ENCODE results near the gene PLCG1.

The PLCG1 gene

GRCh38 chr20:41166201-41167117 lies 29.1 kb downstream of the PLCG1 start:
- ATAC-seq (no peak), DNase-seq (ENCODE audit: low spot score in 2 of 2) (no peak)
- H3K27ac Mint-ChIP-seq, result peak overlapping the region; percentile 92
- H3K4me3 Mint-ChIP-seq, result no peak overlapping the region
- H3K9me3 Mint-ChIP-seq, result no peaks in the 10 kb centered on the region
- peaks cover 100% of the 10 kb centered on the region for H3K36me3 Mint-ChIP-seq
- peaks cover 83% of the 10 kb centered on the region for H3K4me1 Mint-ChIP-seq

GRCh38 chr20:41167118-41167470 lies 29.8 kb downstream of the PLCG1 start:
- H3K36me3 Mint-ChIP-seq, result peaks cover 100% of the 10 kb centered on the region
- H3K27ac Mint-ChIP-seq, result peak overlapping the region; percentile 92
- H3K4me3 Mint-ChIP-seq, result no peak overlapping the region
- H3K4me1 Mint-ChIP-seq, result peaks cover 83% of the 10 kb centered on the region
- no peaks in the 10 kb centered on the region for H3K9me3 Mint-ChIP-seq
- no peak for ATAC-seq
- DNase-seq (ENCODE audit: low spot score in 2 of 2), result no peak

- Mint-ChIP-seq H3K36me3 (peaks cover 100% of the 10 kb centered on the region), H3K9me3 (no peaks in the 10 kb centered on the region), H3K4me1 (peaks cover 78% of the 10 kb centered on the region), H3K27ac (peak overlapping the region; percentile 92), H3K4me3 (no peak overlapping the region)
- no peak for DNase-seq (ENCODE audit: low spot score in 2 of 2)
- ATAC-seq, result peak; percentile 26
Measured at GRCh38 chr20:41167481-41168253, 30.3 kb downstream of the PLCG1 start.

- DNase-seq (ENCODE audit: low spot score in 2 of 2) (no peak), ATAC-seq (no peak)
- Mint-ChIP-seq H3K27ac (peak overlapping the region; percentile 92), H3K9me3 (no peaks in the 10 kb centered on the region), H3K4me1 (peaks cover 73% of the 10 kb centered on the region), H3K36me3 (peaks cover 100% of the 10 kb centered on the region), H3K4me3 (no peak overlapping the region)
Measured at GRCh38 chr20:41168281-41169161, 31.2 kb downstream of the PLCG1 start.

GRCh38 chr20:41169162-41169690 lies 31.9 kb downstream of the PLCG1 start:
- DNase-seq (ENCODE audit: low spot score in 2 of 2) (no peak), ATAC-seq (no peak)
- Mint-ChIP-seq H3K4me1 (peaks cover 66% of the 10 kb centered on the region), H3K36me3 (peaks cover 100% of the 10 kb centered on the region), H3K27ac (peak overlapping the region; percentile 57), H3K4me3 (no peak overlapping the region), H3K9me3 (no peaks in the 10 kb centered on the region)

- Mint-ChIP-seq H3K9me3 (no peaks in the 10 kb centered on the region), H3K27ac (peak overlapping the region; percentile 57), H3K4me3 (no peak overlapping the region), H3K4me1 (peaks cover 66% of the 10 kb centered on the region), H3K36me3 (peaks cover 100% of the 10 kb centered on the region)
- DNase-seq (ENCODE audit: low spot score in 2 of 2) (no peak), ATAC-seq (no peak)
Measured at GRCh38 chr20:41169791-41170351, 32.5 kb downstream of the PLCG1 start.

GRCh38 chr20:41170386-41171105 lies 33.2 kb downstream of the PLCG1 start:
- peak overlapping the region; percentile 57 for H3K27ac Mint-ChIP-seq
- no peak for DNase-seq (ENCODE audit: low spot score in 2 of 2)
- H3K9me3 Mint-ChIP-seq, result no peaks in the 10 kb centered on the region
- ATAC-seq, result no peak
- H3K4me1 Mint-ChIP-seq, result peaks cover 62% of the 10 kb centered on the region
- no peak overlapping the region for H3K4me3 Mint-ChIP-seq
- peaks cover 100% of the 10 kb centered on the region for H3K36me3 Mint-ChIP-seq

GRCh38 chr20:41171736-41172295 lies 34.5 kb downstream of the PLCG1 start:
- peaks cover 100% of the 10 kb centered on the region for H3K36me3 Mint-ChIP-seq
- peaks cover 49% of the 10 kb centered on the region for H3K4me1 Mint-ChIP-seq
- H3K9me3 Mint-ChIP-seq, result no peaks in the 10 kb centered on the region
- ATAC-seq (no peak), DNase-seq (ENCODE audit: low spot score in 2 of 2) (no peak)
- no peak overlapping the region for H3K4me3 Mint-ChIP-seq
- peak overlapping the region; percentile 57 for H3K27ac Mint-ChIP-seq

GRCh38 chr20:41172296-41173140 lies 35.2 kb downstream of the PLCG1 start:
- peak; percentile 27 for ATAC-seq
- peaks cover 42% of the 10 kb centered on the region for H3K4me1 Mint-ChIP-seq

GRCh38 chr20:41173161-41173721 lies 35.9 kb downstream of the PLCG1 start:
- H3K4me1 Mint-ChIP-seq, result peaks cover 35% of the 10 kb centered on the region
- ATAC-seq (peak; percentile 77), DNase-seq (ENCODE audit: low spot score in 2 of 2) (peak; percentile 50 to 71)
- H3K4me3 Mint-ChIP-seq, result no peak overlapping the region
- H3K36me3 Mint-ChIP-seq, result peaks cover 91% of the 10 kb centered on the region
- peak overlapping the region; percentile 88 for H3K27ac Mint-ChIP-seq
- H3K9me3 Mint-ChIP-seq, result no peaks in the 10 kb centered on the region

More at GRCh38 chr20:41172296-41173140, 35.2 kb downstream of the PLCG1 start:
- Mint-ChIP-seq H3K9me3 (no peaks in the 10 kb centered on the region), H3K27ac (peak overlapping the region; percentile 88), H3K4me3 (no peak overlapping the region), H3K36me3 (peaks cover 94% of the 10 kb centered on the region)
- no peak for DNase-seq (ENCODE audit: low spot score in 2 of 2)

- peak overlapping the region; percentile 88 for H3K27ac Mint-ChIP-seq
- no peaks in the 10 kb centered on the region for H3K9me3 Mint-ChIP-seq
- no peak for DNase-seq (ENCODE audit: low spot score in 2 of 2)
- H3K36me3 Mint-ChIP-seq, result peaks cover 89% of the 10 kb centered on the region
- H3K4me3 Mint-ChIP-seq, result no peak overlapping the region
- peaks cover 32% of the 10 kb centered on the region for H3K4me1 Mint-ChIP-seq
- ATAC-seq, result no peak
Measured at GRCh38 chr20:41173791-41174341, 36.5 kb downstream of the PLCG1 start.

GRCh38 chr20:41174373-41174772 lies 37.0 kb downstream of the PLCG1 start:
- ATAC-seq (no peak), DNase-seq (ENCODE audit: low spot score in 2 of 2) (peak in 1 of 2 donors; percentile 42)
- Mint-ChIP-seq H3K4me3 (no peak overlapping the region), H3K27ac (peak overlapping the region; percentile 88), H3K36me3 (peaks cover 88% of the 10 kb centered on the region), H3K4me1 (peaks cover 28% of the 10 kb centered on the region), H3K9me3 (no peaks in the 10 kb centered on the region)

All from stimulated activated effector memory CD8-positive, alpha-beta T cell treated with anti-CD3 and anti-CD28 coated beads, Interleukin-12 subunit alpha, Interleukin-12 subunit beta, amount 100 ng/mL, for 72 hours (primary cell).